Loucy (cell line): ENCODE data around the gene MAPKBP1.

ENCODE experiments used
- H2AFZ ChIP-seq: fragments of 200-600 bp; sonication (generic); 2 replicates; pipeline ENCODE4 v1.6.0; 2016; ENCODE audit warnings: antibody characterized with exemption, mild to moderate bottlenecking, low read length, moderate library complexity
- H3F3A ChIP-seq: fragments of 200-600 bp; 2 replicates; pipeline ENCODE4 v1.6.0; 2016; ENCODE audit warnings: antibody characterized with exemption, low read depth, mild to moderate bottlenecking
- H3K27me3 ChIP-seq: fragments of 200-600 bp; sonication (generic); 2 replicates; pipeline ENCODE4 v1.6.1; 2014; ENCODE audit warnings: low read length, mild to moderate bottlenecking; ENCODE audit not compliant: insufficient read depth, poor library complexity, severe bottlenecking
- H3K36me3 ChIP-seq: fragments of 200-600 bp; sonication (generic); 2 replicates; pipeline ENCODE4 v1.6.1; 2016; ENCODE audit warnings: low read length; ENCODE audit not compliant: insufficient read depth
- H3K4me1 ChIP-seq: fragments of 200-600 bp; sonication (generic); 2 replicates; pipeline ENCODE4 v1.5.1; 2014; ENCODE audit warnings: low read length, mild to moderate bottlenecking; ENCODE audit not compliant: insufficient read depth, poor library complexity, severe bottlenecking
- H3K4me2 ChIP-seq: fragments of 200-600 bp; sonication (generic); 2 replicates; pipeline ENCODE4 v1.6.0; 2014; ENCODE audit warnings: antibody characterized with exemption, low read length, low read depth, mild to moderate bottlenecking; ENCODE audit not compliant: poor library complexity, severe bottlenecking
- H3K4me3 ChIP-seq: fragments of 200-600 bp; sonication (generic); 2 replicates; pipeline ENCODE4 v1.5.1; 2014; ENCODE audit warnings: low read length, mild to moderate bottlenecking, mixed read lengths; ENCODE audit not compliant: poor library complexity, severe bottlenecking
- H3K79me2 ChIP-seq: fragments of 200-600 bp; sonication (generic); 2 replicates; pipeline ENCODE4 v1.6.1; 2014; ENCODE audit warnings: low read length; ENCODE audit not compliant: insufficient read depth
- H3K9ac ChIP-seq: fragments of 200-600 bp; sonication (generic); 2 replicates; pipeline ENCODE4 v1.6.0; 2014; ENCODE audit warnings: mild to moderate bottlenecking, low read depth, low read length, moderate library complexity; ENCODE audit not compliant: poor library complexity, severe bottlenecking
- H3K9me2 ChIP-seq: fragments of 200-600 bp; sonication (generic); replicated peaks from 2 replicates; pipeline ENCODE4 v1.6.1; 2016; ENCODE audit warnings: low read depth, low read length, mixed read lengths
- H3K9me3 ChIP-seq: fragments of 200-600 bp; sonication (generic); 2 replicates; pipeline ENCODE4 v1.6.1; 2014; ENCODE audit warnings: mild to moderate bottlenecking, antibody characterized with exemption, low read length, low read depth; ENCODE audit not compliant: insufficient read depth
- H4K20me1 ChIP-seq: fragments of 200-600 bp; sonication (generic); 2 replicates; pipeline ENCODE4 v1.6.0; 2014; ENCODE audit warnings: antibody characterized with exemption, low read length, mild to moderate bottlenecking; ENCODE audit not compliant: insufficient read depth, poor library complexity, severe bottlenecking
- EZH2phosphoT487 ChIP-seq: fragments of 200-600 bp; IDR thresholded peaks from 2 replicates; pipeline ENCODE4 v1.6.1; 2018; ENCODE audit warnings: antibody characterized with exemption, mild to moderate bottlenecking, moderate library complexity, borderline replicate concordance
- TF ChIP-seq, protein P1 (sequence below): fragments of 200-600 bp; sonication (generic); conservative IDR thresholded peaks from 2 replicates; pipeline ENCODE4 v1.5.1; 2014; ENCODE audit warnings: mild to moderate bottlenecking, antibody characterized with exemption, low read length

Gene MAPKBP1

GRCh38 chr15:41789236-41789635 lies 15.0 kb downstream of the MAPKBP1 start:
- H4K20me1 ChIP-seq, result no peaks in the 10 kb centered on the region
- no peaks in the 10 kb centered on the region for H3K27me3 ChIP-seq
- H3K9me2 ChIP-seq, result no peaks in the 10 kb centered on the region
- TF ChIP-seq, protein P1, sequence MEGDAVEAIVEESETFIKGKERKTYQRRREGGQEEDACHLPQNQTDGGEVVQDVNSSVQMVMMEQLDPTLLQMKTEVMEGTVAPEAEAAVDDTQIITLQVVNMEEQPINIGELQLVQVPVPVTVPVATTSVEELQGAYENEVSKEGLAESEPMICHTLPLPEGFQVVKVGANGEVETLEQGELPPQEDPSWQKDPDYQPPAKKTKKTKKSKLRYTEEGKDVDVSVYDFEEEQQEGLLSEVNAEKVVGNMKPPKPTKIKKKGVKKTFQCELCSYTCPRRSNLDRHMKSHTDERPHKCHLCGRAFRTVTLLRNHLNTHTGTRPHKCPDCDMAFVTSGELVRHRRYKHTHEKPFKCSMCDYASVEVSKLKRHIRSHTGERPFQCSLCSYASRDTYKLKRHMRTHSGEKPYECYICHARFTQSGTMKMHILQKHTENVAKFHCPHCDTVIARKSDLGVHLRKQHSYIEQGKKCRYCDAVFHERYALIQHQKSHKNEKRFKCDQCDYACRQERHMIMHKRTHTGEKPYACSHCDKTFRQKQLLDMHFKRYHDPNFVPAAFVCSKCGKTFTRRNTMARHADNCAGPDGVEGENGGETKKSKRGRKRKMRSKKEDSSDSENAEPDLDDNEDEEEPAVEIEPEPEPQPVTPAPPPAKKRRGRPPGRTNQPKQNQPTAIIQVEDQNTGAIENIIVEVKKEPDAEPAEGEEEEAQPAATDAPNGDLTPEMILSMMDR, result no peak
- TF ChIP-seq EZH2phosphoT487, result no peak
- peaks cover 55% of the 10 kb centered on the region for H3K4me1 ChIP-seq
- peak overlapping the region; percentile 61 for H3K4me2 ChIP-seq
- peaks cover 66% of the 10 kb centered on the region for H3K79me2 ChIP-seq
- H3K36me3 ChIP-seq, result no peaks in the 10 kb centered on the region
- no peaks in the 10 kb centered on the region for H3F3A ChIP-seq
- H2AFZ ChIP-seq, result no peak overlapping the region
- H3K9ac ChIP-seq, result peak overlapping the region; percentile 76
- no peak overlapping the region for H3K4me3 ChIP-seq
- no peaks in the 10 kb centered on the region for H3K9me3 ChIP-seq

DNA sequence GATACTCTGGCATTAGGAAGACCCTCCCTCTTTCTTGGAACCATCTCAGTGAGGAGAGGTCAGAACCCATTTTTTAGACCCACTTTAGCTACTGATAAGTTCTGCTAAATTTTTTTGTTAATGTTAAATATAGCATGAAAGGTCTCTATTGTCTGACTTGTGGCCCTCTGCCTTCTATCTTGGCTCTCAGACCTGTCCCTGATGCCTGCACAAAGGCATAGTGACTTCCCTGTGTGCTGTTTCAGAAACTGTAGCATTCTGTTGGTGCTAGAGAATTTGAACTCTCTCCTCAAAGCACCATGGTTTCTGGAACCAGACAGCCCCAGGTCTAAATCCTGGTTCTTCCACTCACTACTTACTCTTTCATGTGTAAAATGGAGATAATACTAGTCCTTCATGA lies 15.4 kb downstream of the MAPKBP1 start:
- Histone ChIP-seq H3K79me2 (peaks cover 67% of the 10 kb centered on the region), H3K4me2 (peak overlapping the region; percentile 61), H3K9ac (peak overlapping the region; percentile 76)

GRCh38 chr15:41790169-41790568 lies 15.9 kb downstream of the MAPKBP1 start:
- peaks cover 58% of the 10 kb centered on the region for H3K4me1 ChIP-seq
- no peaks in the 10 kb centered on the region for H3F3A ChIP-seq
- H3K36me3 ChIP-seq, result no peaks in the 10 kb centered on the region
- peak overlapping the region; percentile 76 for H3K9ac ChIP-seq
- H3K79me2 ChIP-seq, result peaks cover 63% of the 10 kb centered on the region
- H2AFZ ChIP-seq, result no peak overlapping the region
- H4K20me1 ChIP-seq, result no peaks in the 10 kb centered on the region
- peak overlapping the region; percentile 61 for H3K4me2 ChIP-seq
- H3K9me3 ChIP-seq, result no peaks in the 10 kb centered on the region
- H3K27me3 ChIP-seq, result no peaks in the 10 kb centered on the region
- H3K9me2 ChIP-seq, result no peaks in the 10 kb centered on the region
- H3K4me3 ChIP-seq, result peak overlapping the region; percentile 33
- no peak for TF ChIP-seq EZH2phosphoT487
- TF ChIP-seq, protein P1, result no peak

More for the DNA sequence above, 15.4 kb downstream of the MAPKBP1 start:
- Histone ChIP-seq H3K36me3 (no peaks in the 10 kb centered on the region), H3K4me3 (peak overlapping the region; percentile 33), H4K20me1 (no peaks in the 10 kb centered on the region), H3K27me3 (no peaks in the 10 kb centered on the region), H3K4me1 (peaks cover 59% of the 10 kb centered on the region), H2AFZ (no peak overlapping the region), H3F3A (no peaks in the 10 kb centered on the region), H3K9me3 (no peaks in the 10 kb centered on the region), H3K9me2 (no peaks in the 10 kb centered on the region)
- no peak for TF ChIP-seq EZH2phosphoT487
- TF ChIP-seq, protein P1, result no peak
